K562 (cell line): ENCODE measurements around the gene IFT122.

ENCODE experiments used
- ARNT ChIP-seq, 2 experiments: fragments of 450-650 bp; IDR thresholded peaks; 2 replicates each; pipeline ENCODE4 v1.6.1; 2016; ENCODE audit warnings: mild to moderate bottlenecking in 1 of 2
- BRCA1 ChIP-seq, 2 experiments: fragments of 450-650 bp in 1 of 2; sonication (generic) in 1 of 2; formaldehyde crosslinking in 1 of 2; IDR thresholded peaks; 2 replicates each; pipeline versions ENCODE4 v1.5.0 to v1.6.1; 2017 to 2020; ENCODE audit warnings: mild to moderate bottlenecking in 1 of 2, missing genetic modification reagents in 1 of 2
- CEBPG ChIP-seq, 3 experiments: fragments of 200-800 bp in 1 of 3; sonication (Bioruptor generic) in 1 of 3; sonication (generic) in 1 of 3; formaldehyde crosslinking in 1 of 3; IDR thresholded peaks in 2 of 3; conservative IDR thresholded peaks in 1 of 3; 2 replicates each; pipeline versions ENCODE4 v1.6.1 to v1.8.0; 2016 to 2022; ENCODE audit warnings: missing compliant biosample characterization in 2 of 3, missing genetic modification characterization in 2 of 3, mild to moderate bottlenecking in 1 of 3, missing genetic modification reagents in 1 of 3
- EZH2 ChIP-seq: IDR thresholded peaks from 2 replicates; pipeline ENCODE4 v1.6.1; 2012; ENCODE audit warnings: low read depth, mild to moderate bottlenecking, inconsistent platforms, low read length, borderline replicate concordance
- KDM1A ChIP-seq, 2 experiments: fragments of 450-650 bp; IDR thresholded peaks; 2 replicates each; pipeline ENCODE4 v1.6.1; 2016; ENCODE audit warnings: mild to moderate bottlenecking in 2 of 2
- KLF16 ChIP-seq: IDR thresholded peaks from 2 replicates; pipeline ENCODE4 v1.6.1; 2016; ENCODE audit warnings: antibody characterized with exemption
- PHF8 ChIP-seq: fragments of 200-600 bp; sonication (generic); IDR thresholded peaks from 2 replicates; pipeline ENCODE4 v1.6.1; 2012; ENCODE audit warnings: mixed run types, mild to moderate bottlenecking, inconsistent platforms, low read length, moderate library complexity, borderline replicate concordance
- POLR2A ChIP-seq: fragments of 450-650 bp; conservative IDR thresholded peaks from 2 replicates; pipeline ENCODE4 v1.6.1; 2016
- POLR2H ChIP-seq: IDR thresholded peaks from 2 replicates; pipeline ENCODE4 v1.6.1; 2016; ENCODE audit warnings: missing genetic modification characterization, low read depth, mild to moderate bottlenecking, control low read depth, missing compliant biosample characterization, moderate library complexity
- PTBP1 ChIP-seq: fragments of 200-400 bp; formaldehyde crosslinking; IDR thresholded peaks from 2 replicates; pipeline ENCODE4 v1.6.1; 2017; ENCODE audit warnings: low read depth, low read length

DNA sequence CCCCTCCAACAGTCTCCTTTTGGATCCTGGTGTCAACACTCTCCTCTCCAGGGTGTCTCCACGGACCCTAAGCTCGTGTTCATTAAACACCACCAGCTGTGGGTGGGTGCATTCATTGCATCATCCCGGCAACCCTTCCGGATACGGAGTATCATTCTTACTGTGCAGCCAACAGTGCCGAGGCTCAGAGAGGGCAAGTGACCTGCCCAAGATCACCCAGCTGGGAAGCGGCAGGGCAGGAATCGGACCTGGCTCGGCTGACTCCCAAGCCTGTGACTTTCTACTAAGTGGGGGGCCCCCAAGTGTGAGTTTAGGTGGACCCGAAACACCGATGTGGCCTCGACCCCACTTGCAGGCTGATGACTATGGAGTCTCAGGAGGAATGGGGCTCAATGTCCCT is 123.3 kb downstream of the IFT122 start:
- TF ChIP-seq CEBPG (CRISPR knock-in tag; IDR thresholded peaks at IDR 0.05): no peak
- no peak for TF ChIP-seq CEBPG (tag; conservative IDR thresholded peaks at IDR 0.05 in 1 of 2, IDR thresholded peaks at IDR 0.05 in 1 of 2)
- TF ChIP-seq PTBP1: no peak
- no peak for TF ChIP-seq POLR2H
- TF ChIP-seq ARNT (IDR thresholded peaks at IDR 0.05): no peak
- no peak for TF ChIP-seq BRCA1 (IDR thresholded peaks at IDR 0.05)
- no peak for TF ChIP-seq BRCA1 (CRISPR knock-in tag; IDR thresholded peaks at IDR 0.05)
- no peak for TF ChIP-seq KDM1A (IDR thresholded peaks at IDR 0.05)
- TF ChIP-seq EZH2: no peak
- TF ChIP-seq KLF16: no peak
- no peak for TF ChIP-seq POLR2A
- no peak for TF ChIP-seq PHF8
